ENCODE measurements around the gene ZSCAN5A.

DNA sequence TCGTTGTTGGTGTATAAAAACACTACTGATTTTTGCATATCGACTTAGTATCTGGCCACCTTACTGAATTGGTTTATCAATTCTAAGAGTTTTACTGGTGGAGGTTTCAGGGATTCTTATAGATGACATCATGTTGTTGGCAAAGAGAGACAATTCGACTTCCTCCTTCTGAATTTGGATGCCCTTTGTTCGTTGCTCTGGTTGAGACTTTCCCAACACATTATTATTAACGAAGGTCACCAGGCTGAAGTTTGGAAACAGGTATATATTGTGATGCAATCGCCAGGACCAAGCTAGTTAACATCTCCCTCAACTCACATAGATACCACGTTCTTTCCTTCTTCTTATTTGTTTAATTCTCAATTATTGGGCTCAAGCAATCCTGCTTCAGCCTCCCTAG, 115.0 kb downstream of the ZSCAN5A start:
- TF ChIP-seq, protein P1, sequence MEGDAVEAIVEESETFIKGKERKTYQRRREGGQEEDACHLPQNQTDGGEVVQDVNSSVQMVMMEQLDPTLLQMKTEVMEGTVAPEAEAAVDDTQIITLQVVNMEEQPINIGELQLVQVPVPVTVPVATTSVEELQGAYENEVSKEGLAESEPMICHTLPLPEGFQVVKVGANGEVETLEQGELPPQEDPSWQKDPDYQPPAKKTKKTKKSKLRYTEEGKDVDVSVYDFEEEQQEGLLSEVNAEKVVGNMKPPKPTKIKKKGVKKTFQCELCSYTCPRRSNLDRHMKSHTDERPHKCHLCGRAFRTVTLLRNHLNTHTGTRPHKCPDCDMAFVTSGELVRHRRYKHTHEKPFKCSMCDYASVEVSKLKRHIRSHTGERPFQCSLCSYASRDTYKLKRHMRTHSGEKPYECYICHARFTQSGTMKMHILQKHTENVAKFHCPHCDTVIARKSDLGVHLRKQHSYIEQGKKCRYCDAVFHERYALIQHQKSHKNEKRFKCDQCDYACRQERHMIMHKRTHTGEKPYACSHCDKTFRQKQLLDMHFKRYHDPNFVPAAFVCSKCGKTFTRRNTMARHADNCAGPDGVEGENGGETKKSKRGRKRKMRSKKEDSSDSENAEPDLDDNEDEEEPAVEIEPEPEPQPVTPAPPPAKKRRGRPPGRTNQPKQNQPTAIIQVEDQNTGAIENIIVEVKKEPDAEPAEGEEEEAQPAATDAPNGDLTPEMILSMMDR (conservative IDR thresholded peaks at IDR 0.05; ENCODE audit: low read length), result no peak
- TF ChIP-seq EZH2phosphoT487 (IDR thresholded peaks at IDR 0.05; ENCODE audit: borderline replicate concordance, low read depth, low read length), result no peak

All from OCI-LY7 (cell line).